Jurkat, Clone E6-1 (cell line): Measurements from ENCODE around the gene TRABD2A.

Source experiments
- DNase-seq: peaks from one replicate; pipeline ENCODE4 v3.0.0-alpha.2; 2011; ENCODE audit warnings: low read depth, low spot score
- H3K4me3 ChIP-seq: 2 replicates; pipeline ENCODE4 v1.5.1; 2011; ENCODE audit warnings: mild to moderate bottlenecking, low read length, control low read depth, moderate library complexity

Gene TRABD2A

DNA sequence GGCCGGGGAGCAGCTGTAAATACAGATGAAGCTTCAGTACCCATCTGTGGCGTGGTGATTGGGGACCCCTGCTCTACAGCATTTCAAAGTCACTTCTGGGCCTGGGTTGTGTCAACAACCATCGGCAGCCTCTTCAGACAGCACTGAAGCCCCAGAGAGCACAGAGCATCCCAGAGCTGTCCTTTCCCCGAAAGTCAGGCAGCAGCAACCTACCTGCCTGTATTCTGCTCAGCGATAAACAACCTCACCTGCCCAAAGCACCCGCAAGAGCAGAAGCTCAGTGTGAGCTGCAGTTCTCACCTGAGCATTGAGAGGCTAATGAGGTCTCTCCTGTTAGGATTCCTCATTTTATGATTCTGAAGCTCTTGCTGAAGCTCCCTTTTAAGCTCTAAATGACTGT is 19.3 kb downstream of the TRABD2A start:
- no peak overlapping the region for H3K4me3 ChIP-seq
- DNase-seq, result no peak

DNA sequence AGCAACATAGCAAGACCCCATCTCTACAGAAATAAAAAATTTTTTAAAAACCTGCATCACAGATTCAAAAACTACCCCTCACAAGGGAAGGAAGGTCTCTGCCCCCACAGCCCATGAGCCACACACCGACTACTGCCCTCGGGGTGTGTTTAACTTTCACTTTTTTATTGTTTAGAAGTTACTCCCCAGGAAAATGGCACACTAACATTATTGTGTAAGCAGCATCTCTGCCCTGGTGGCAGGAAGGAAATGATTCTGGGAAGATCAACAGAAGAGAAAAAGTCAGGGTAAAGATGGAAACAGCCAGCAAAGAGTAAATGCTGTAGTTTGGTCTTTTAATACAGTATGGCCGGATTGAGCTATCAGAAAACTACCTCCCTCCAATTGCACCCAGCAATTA is 21.9 kb downstream of the TRABD2A start:
- no peak for DNase-seq
- no peak overlapping the region for H3K4me3 ChIP-seq

GRCh38 chr2:84858123-84858522 is 22.8 kb downstream of the TRABD2A start:
- no peak overlapping the region for H3K4me3 ChIP-seq
- DNase-seq, result no peak

- DNase-seq, result no peak
- H3K4me3 ChIP-seq, result no peak overlapping the region
These were observed 23.3 kb downstream of the TRABD2A start for GRCh38 chr2:84857566-84857965.

DNA sequence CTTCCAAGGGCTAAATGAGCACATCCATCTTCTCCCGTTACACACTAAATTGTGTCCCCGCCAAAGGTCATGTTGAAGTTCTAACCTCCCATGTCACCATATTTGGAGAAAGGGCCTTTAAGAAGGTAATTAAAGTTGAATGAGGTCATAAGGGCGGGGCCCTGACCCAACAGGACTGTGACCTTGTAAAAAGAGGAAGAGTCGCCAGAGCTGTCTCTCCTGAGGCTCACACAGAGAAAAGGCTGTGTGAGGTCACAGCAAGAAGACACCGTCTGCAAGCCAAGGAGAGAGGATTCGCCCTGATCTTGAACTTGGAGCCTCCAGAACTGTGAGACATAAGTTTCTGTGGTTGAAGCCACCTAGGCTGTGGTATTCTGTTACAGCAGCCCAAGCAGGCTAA is 24.1 kb downstream of the TRABD2A start:
- no peak overlapping the region for H3K4me3 ChIP-seq
- DNase-seq, result no peak

GRCh38 chr2:84855731-84856130 is 25.2 kb downstream of the TRABD2A start:
- H3K4me3 ChIP-seq, result no peak overlapping the region
- DNase-seq, result no peak

DNA sequence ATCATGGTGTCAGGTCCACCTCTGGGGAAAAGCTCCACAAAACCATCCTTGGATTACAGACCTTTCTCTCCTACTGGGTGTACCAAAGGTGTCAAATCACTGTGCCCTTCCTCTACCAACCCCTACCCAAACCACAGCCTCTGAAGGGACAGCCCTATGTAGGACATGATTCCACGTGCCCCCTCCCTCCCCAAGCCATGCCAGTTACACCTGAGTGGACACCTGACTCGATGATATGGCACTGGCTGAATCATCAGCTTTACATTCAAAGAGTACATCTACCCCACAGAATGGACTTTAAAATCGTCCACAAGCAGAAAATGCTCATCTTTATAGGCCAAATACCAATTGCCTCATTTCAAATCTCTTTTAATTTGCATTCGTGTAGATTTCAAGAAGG is 26.0 kb downstream of the TRABD2A start:
- H3K4me3 ChIP-seq, result no peak overlapping the region
- DNase-seq, result no peak

GRCh38 chr2:84851876-84852275 is 29.0 kb downstream of the TRABD2A start:
- no peak overlapping the region for H3K4me3 ChIP-seq
- no peak for DNase-seq

GRCh38 chr2:84850471-84850870 is 30.4 kb downstream of the TRABD2A start:
- DNase-seq, result no peak
- no peak overlapping the region for H3K4me3 ChIP-seq

GRCh38 chr2:84849271-84849952 is 31.5 kb downstream of the TRABD2A start:
- no peak overlapping the region for H3K4me3 ChIP-seq
- no peak for DNase-seq

- H3K4me3 ChIP-seq, result no peak overlapping the region
- DNase-seq, result no peak
These were observed 33.4 kb downstream of the TRABD2A start for GRCh38 chr2:84847326-84848050.

DNA sequence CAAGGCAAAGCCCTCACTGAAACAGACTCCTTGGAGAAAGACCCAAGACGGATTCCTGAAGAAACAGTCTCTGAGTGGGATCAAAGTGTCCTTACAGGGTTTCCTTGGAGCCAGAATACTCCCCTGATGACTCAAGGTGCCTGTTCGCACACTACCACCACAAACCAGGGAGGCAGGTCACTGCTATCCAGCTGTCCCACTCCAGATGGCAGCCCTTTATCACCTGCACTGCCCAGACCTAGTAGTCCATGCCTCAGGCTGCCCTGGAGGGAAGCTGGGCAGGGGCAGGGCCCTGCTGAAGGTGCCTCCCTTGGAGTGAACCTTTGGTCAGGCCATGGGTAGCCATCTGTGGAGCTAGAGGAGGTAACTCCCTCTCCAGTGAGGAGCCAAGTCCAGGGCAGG is 34.1 kb downstream of the TRABD2A start:
- no peak overlapping the region for H3K4me3 ChIP-seq
- no peak for DNase-seq

GRCh38 chr2:84846041-84846663 is 34.7 kb downstream of the TRABD2A start:
- no peak overlapping the region for H3K4me3 ChIP-seq
- peak; percentile 96 for DNase-seq

- H3K4me3 ChIP-seq, result no peak overlapping the region
- DNase-seq, result no peak
These were observed 36.7 kb downstream of the TRABD2A start for GRCh38 chr2:84844141-84844540.

DNA sequence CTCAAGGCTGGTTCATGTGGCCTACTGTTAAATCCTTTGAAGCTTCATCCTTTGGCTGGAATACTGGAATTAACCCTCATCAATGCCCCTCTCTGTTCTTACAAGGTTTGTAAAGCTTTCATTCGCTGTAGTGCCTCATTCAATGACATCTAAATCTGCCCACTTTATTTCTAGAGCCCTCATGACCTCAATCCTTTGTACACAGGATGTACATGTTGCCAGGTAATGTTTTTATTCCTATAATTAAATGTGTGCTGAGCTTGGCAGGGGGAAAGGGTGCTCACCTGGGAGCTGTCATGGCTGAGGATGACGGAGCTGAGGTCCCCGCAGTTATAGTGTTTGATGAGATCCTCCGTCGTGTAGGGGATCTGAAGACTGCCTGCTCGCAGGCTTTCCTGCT is 39.3 kb downstream of the TRABD2A start:
- no peak for DNase-seq
- H3K4me3 ChIP-seq, result no peak overlapping the region

- no peak overlapping the region for H3K4me3 ChIP-seq
- DNase-seq, result no peak
These were observed 40.6 kb downstream of the TRABD2A start for GRCh38 chr2:84840306-84840705.

- H3K4me3 ChIP-seq, result no peak overlapping the region
- no peak for DNase-seq
These were observed 41.0 kb downstream of the TRABD2A start for GRCh38 chr2:84839851-84840250.

DNA sequence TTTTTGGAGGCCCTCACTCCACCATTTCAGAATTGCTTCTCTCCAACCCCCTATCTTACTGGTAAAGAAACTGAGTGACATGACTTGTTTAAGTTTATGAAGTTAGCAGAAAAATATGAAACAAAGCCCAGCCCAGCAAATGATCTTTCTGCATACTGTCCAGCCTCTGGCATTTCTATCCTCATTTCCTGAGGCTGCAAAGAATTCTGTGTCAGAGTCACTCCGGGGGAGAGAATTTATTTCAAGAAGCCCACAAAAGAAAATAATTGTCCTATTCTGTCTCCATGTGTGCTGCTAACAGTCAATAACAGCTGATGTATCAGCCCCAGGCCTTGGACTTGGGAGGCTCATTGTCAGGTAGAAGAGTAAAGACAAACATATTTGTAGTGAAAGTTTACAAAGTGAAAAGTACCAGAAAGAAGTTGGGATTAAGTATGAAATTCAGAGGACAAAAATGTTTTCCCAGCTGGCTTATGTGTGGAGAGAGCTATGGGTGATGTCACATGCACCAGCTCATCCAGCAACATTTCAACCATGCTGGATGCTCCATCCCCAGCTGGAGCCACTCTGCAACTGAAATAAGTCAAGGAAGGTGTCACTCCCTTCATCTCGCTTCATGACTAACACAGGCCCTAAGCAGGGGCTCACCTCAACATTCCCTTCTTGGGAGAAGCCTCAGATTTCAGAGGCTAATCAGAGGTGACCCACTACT is 42.3 kb downstream of the TRABD2A start:
- no peak overlapping the region for H3K4me3 ChIP-seq
- no peak for DNase-seq

GRCh38 chr2:84836215-84836614 is 44.7 kb downstream of the TRABD2A start:
- DNase-seq, result no peak

More at GRCh38 chr2:84836215-84836614, 44.7 kb downstream of the TRABD2A start:
- H3K4me3 ChIP-seq, result no peak overlapping the region
